Stimulated activated CD4-positive, alpha-beta T cell treated with anti-CD3 and anti-CD28 coated beads, Interleukin-2, amount 100 ng/mL, for 4 hours (primary cell): Measurements from ENCODE around the gene OPN1LW.
"Not testable (repeated sequence)": the region's sequence is repeated elsewhere in the genome, so short reads cannot be mapped to it uniquely, and the experiment has no call there.

Experiments used
- DNase-seq: peaks from one replicate; pipeline ENCODE4 v3.0.0-alpha.2; 2020; ENCODE audit warnings: low read depth

Gene OPN1LW

DNA sequence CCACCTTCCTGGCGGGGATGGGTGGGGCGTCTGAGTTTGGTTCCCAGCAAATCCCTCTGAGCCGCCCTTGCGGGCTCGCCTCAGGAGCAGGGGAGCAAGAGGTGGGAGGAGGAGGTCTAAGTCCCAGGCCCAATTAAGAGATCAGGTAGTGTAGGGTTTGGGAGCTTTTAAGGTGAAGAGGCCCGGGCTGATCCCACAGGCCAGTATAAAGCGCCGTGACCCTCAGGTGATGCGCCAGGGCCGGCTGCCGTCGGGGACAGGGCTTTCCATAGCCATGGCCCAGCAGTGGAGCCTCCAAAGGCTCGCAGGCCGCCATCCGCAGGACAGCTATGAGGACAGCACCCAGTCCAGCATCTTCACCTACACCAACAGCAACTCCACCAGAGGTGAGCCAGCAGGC is at the start of gene OPN1LW:
OPN1LW (plus strand) TSS at position 234 of the 400 bp plus-strand sequence; CDS start at position 275, 41 bp downstream.
- not testable (repeated sequence) for DNase-seq

DNA sequence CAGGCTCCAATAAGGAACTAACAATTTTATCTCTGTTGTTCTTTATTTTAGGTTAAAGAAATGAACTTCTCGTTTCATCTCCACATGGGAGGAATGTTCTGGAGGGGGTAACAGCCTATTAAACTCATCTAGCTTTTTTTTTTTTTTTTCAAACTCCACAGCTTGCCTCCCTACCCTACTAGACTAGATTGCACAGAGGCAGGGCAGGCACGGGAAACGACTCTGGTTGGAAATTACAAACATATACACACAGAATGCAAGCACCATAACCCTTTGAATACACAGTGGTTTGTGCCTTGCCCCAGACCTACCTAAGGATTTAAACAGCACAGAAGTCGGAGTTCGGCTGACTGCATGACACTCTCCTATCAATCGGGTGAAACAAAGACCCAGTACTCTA is 49.2 kb upstream of the OPN1LW start:
- no peak for DNase-seq

DNA sequence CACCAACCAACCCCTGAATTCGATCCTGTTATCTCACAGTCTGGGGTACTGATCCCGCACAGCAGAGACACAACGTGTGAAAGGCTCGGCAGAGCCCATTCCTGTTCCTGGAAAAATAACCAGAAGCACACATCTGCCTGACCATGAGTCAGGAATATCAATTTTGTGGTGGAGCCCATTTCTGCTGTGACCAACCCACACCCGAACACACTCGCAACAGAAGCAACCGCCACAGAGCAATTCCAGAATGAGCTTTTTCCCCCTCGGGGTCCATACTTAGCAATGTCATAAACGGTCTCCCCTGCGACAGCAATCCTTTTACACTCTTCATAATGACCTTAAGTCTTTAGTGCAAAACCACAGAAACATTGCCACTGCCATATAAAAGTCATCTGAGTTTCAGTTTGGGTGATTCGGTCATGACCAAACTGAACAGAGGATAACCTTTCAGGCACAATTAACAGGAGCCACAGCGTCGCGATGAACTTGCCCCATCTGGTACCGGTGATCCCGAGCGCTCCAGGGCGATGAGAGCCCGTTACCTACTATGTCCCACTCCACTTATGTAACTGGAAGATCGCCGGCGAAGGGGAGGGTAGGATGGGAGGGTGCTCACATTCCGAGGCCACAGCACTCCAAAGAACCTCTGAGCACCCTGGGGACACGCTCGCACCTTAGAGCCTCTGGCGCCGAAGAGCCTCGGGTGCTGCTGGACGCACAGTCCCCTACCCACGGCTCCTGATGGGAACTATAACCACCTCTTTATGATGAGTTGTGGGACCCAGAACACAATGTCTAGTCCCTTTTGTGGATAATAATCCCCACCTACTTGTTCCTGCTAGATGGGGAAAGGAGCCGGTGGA is 47.7 kb upstream of the OPN1LW start:
- no peak for DNase-seq

DNA sequence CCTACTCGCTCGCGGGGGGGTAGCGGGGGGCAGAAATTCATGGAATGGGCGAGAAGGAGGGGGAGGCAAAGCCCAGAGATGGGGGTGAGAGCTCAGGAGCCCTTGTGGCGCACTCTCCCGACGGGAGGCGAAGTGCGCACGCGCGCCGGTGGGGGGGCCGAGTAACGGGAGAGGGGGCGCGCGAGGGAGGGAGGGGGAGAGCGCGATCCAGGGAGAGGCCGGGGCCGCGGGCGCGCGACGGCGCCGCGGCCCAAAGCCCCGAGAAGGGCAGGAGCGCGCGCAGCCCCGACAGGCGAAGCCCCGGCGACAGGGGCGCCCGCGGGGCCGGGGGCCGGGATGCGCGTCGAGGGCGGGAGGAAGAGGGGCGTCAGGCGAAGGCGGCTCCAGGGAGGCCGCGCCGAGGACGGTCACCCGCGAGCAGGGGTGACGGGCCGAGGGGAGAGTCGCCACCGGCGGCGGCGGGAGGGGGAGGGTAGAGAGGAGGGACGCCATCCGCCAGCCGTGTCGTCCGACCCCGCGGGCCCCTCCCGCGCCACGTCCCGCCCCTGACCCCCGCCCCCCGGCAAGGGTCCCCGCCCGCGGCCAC is 46.9 kb upstream of the OPN1LW start:
- DNase-seq = peak; percentile 57

- peak; percentile 74 for DNase-seq
Measured at GRCh38 chrX:154097589-154098541, 46.2 kb upstream of the OPN1LW start, which contains the start of gene MECP2. Gene MECP2, minus strand, starts transcription at chrX:154097717.

GRCh38 chrX:154098551-154098950 is 45.5 kb upstream of the OPN1LW start:
- no peak for DNase-seq

- DNase-seq = no peak
Measured at GRCh38 chrX:154113729-154114128, 30.3 kb upstream of the OPN1LW start.

GRCh38 chrX:154114652-154115051 is 29.4 kb upstream of the OPN1LW start:
- no peak for DNase-seq

DNA sequence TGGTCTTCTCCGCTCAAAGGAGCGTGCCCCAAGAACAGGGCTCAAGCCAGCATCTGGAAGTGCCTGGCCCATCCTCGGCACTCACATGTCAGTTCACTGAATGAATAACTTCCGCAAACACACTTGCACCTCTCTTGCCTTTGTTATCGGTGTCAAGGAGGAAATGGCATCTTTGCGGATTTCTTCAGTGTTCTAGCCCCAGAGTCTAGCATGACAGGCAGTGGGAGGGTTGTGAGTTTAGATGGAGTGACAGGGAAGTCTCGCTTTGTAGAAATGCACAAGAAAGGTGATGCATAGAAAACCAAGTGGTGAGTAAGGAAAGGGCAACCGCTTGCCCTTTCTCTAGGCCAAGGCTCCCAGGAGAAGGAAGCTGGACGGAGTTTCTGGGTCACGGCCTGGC is 29.0 kb upstream of the OPN1LW start:
- no peak for DNase-seq

DNA sequence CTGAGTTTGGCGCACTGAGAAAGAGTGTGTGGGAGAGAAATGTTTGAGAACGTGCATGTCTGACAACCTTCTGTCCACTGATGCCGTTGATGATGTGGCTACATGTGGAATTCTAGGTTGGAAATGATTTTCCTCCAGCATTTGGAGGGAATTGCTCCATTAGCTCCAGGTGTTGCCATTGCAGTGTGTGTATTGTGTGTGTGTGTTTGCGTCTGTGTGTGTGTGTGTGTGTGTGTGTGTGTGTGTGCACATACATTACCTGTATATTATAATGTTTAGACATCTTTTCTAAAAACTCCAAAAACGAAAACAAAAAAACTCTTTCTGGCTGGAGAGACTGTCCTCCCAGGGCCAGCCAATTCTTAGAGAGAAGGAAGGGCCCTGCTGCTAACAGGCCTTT is 28.3 kb upstream of the OPN1LW start:
- no peak for DNase-seq

GRCh38 chrX:154116426-154117211 is 27.4 kb upstream of the OPN1LW start:
- DNase-seq = no peak

DNA sequence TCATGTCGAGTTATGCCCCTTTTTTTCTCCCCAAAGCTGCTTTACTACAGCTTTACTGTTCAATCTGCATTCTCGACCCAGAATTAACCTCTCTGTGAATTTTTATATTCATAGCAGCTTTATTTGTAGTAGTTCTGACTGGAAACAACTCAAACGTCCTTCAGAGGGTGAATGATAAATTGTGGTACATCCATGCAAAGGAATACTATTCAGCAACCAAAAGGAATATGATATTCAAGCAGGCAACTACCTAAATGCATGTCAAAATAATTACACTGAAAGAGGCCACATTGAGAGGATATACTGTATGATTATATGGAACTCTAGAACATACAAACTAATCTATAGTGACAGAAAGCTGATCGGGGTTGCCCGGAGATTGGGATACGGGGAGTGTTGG is 26.5 kb upstream of the OPN1LW start:
- no peak for DNase-seq

DNA sequence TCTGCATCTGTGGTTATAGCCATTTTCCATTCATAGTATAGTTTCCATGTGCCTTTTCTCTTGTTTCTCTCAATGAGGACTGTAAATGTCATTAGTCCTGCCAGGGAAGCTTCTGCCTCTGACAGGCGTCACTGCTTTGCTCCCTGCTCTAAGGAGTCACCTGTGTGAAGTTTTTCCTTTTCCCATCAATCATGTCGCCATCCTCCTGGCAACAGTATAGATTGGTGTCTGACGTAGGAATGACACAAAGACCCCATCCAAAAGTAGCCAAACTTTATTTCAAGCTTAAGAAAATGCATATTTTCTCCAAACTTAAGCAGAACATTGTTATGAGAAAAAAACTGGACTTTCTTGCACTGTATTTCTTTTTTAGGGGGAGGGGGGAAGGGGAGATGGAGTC is 23.5 kb upstream of the OPN1LW start:
- DNase-seq = no peak

DNA sequence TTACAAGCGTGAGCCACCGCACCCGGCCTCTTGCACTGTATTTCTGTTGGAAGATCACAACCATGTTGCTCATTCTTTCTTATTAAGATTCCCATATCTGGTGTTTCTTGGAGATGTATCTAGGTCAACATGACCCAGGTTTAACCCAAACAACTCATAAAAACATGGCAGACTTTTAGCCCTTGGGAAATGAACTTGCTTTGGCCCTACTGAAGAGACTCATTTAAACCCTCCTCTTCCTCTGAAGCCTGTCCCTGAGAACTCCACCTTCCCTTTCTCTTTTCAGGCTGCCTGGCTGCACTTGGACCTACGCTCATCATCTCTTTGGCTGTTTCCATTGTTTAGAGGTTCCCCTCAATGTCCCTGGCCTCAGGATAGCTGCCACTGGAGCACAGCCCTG is 22.8 kb upstream of the OPN1LW start:
- no peak for DNase-seq

DNA sequence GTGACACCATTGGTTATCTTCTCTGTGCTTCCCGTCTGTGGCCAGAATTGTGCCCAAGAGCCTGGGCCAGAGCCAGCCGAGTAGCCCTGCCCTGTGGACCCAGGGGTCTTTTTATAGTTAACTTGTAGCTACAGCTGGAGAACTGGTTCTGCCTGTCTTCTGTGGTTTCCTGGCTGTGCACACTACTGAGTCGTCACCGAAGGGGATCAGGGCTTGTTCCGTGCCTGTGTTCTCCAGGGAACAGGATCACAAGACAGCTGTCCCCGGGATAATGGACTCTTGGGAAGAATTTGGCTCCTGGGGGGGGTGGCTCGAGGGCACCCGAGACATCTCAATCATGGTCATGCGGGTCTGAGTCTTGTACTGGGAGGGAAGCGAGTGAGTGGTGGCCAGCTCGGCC is 22.1 kb upstream of the OPN1LW start:
- DNase-seq = no peak

GRCh38 chrX:154123241-154124219 is 20.5 kb upstream of the OPN1LW start:
- no peak for DNase-seq

DNA sequence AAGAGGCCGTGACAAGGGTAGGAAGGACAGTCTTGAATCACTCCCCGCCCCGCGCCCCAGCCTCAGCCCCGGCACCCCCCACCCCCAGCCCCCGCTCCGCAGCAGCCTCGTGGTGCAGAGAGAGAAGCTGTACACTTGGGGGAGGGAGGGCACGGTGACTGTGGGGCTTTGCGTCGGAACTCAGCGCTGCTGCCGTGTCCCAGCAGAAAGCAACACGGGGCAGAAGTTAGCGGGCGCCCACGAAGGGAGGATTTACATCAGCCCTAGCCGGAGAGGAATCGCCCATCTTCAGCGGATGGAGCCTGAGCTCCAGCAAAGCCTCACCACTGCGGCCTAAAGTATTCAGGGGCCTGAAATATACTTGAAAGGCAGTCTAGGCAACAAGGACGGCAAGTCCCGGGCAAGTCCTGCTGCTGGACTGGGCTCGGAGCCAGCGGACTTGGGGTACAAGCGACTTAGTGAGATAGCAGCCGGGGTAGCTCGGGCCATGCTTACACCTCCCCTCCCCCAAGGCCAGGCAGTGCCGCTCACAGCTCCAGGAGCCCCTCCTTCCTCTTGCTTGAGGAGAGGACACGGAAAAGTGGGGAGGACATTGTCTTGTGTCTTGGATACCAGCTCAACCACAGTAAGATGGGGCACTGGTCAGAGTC is 18.5 kb upstream of the OPN1LW start:
- DNase-seq = no peak

GRCh38 chrX:154126101-154126500 is 17.9 kb upstream of the OPN1LW start:
- DNase-seq = no peak

- DNase-seq = no peak
Measured at GRCh38 chrX:154131955-154132354, 12.1 kb upstream of the OPN1LW start.

DNA sequence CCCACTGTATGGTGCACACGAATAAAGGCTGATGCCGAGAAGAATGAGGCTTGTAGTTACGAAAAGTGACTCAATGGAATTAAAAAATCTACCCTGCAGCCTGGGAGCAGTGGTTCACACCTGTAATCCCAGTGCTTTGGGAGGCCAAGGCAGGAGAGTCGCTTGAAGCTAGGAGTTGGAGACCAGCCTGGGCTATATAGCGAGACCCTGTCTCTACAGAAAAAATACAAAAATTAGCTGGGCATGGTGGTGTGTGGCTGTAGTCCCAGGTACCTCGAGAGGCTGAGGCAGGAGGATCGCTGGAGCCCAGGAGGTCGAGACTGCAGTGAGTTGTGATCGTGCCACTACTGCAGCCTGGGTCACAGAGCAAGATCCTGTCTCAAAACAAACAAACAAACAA is 11.7 kb upstream of the OPN1LW start:
- DNase-seq = no peak
